Measurements from ENCODE around the gene KLF3. TPM values are rescaled to one million over a fixed set of nuclear protein-coding genes. Genes with fewer than 3 reads are reported as not detected.

KLF3 gene
- total RNA-seq, 2 donors from 2014 or later: 47.7 to 55.4 TPM

GRCh38 chr4:38716256-38716655, 52.3 kb downstream of the KLF3 start:
- intact Hi-C loops (cut with DNase I): no loop called here
- H3K4me1 ChIP-seq (replicated peaks): no peaks in the 10 kb centered on the region
- H3K4me3 ChIP-seq: no peak overlapping the region
- H3K27me3 ChIP-seq (replicated peaks; ENCODE audit: insufficient read depth): no peaks in the 10 kb centered on the region
- H3K36me3 ChIP-seq: no peaks in the 10 kb centered on the region
- TF ChIP-seq CTCF (IDR thresholded peaks at IDR 0.05) (no peak), POLR2A (IDR thresholded peaks at IDR 0.05) (no peak), POLR2AphosphoS5 (IDR thresholded peaks at IDR 0.05) (no peak)
- no peaks in the 10 kb centered on the region for H3K9me3 ChIP-seq
- 34% methylated on average over 3 of the region's 3 CpGs for WGBS
- no peak for DNase-seq (ENCODE audit: low spot score)
- H3K27ac ChIP-seq: no peak overlapping the region

DNA sequence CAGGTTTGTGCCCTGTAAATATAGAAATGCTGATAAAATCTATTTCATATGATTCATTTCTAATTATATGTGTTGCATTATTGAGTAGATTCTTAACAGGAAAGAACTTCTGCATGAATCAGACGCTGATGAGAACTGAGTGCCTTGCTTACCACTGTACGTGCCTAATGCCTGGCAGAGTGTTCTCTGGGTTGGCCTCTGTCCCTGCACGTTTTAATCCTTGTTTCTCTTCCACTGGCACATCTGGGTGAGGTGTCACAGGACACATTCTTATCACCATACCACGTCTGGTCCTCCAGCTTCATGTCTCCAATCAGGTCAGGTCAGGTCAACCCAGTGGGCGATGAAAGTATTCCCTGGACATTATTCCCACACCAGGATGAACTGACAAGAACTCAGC, 53.6 kb downstream of the KLF3 start:
- TF ChIP-seq POLR2A (IDR thresholded peaks at IDR 0.05) (no peak), CTCF (IDR thresholded peaks at IDR 0.05) (no peak), POLR2AphosphoS5 (IDR thresholded peaks at IDR 0.05) (no peak)
- Histone ChIP-seq H3K9me3 (no peaks in the 10 kb centered on the region), H3K27me3 (replicated peaks; ENCODE audit: insufficient read depth) (no peaks in the 10 kb centered on the region), H3K4me3 (no peak overlapping the region), H3K36me3 (no peaks in the 10 kb centered on the region), H3K27ac (no peak overlapping the region), H3K4me1 (replicated peaks) (no peaks in the 10 kb centered on the region)
- intact Hi-C loops (cut with DNase I): no loop called here
- DNase-seq (ENCODE audit: low spot score): no peak
- 50% methylated on average over 5 of the region's 5 CpGs for WGBS

- no peak for DNase-seq (ENCODE audit: low spot score)
- Histone ChIP-seq H3K27ac (no peak overlapping the region), H3K4me1 (replicated peaks) (no peaks in the 10 kb centered on the region), H3K36me3 (no peaks in the 10 kb centered on the region), H3K27me3 (replicated peaks; ENCODE audit: insufficient read depth) (no peaks in the 10 kb centered on the region), H3K9me3 (no peaks in the 10 kb centered on the region), H3K4me3 (no peak overlapping the region)
- intact Hi-C loops (cut with DNase I): no loop called here
- WGBS: 76% methylated on average over 4 of the region's 4 CpGs
- TF ChIP-seq POLR2AphosphoS5 (IDR thresholded peaks at IDR 0.05) (no peak), POLR2A (IDR thresholded peaks at IDR 0.05) (no peak), CTCF (IDR thresholded peaks at IDR 0.05) (no peak)
Measured at GRCh38 chr4:38723114-38723513, 59.1 kb downstream of the KLF3 start.

GRCh38 chr4:38723726-38724474, 59.9 kb downstream of the KLF3 start:
- Histone ChIP-seq H3K4me3 (no peak overlapping the region), H3K4me1 (replicated peaks) (no peaks in the 10 kb centered on the region), H3K27me3 (replicated peaks; ENCODE audit: insufficient read depth) (no peaks in the 10 kb centered on the region), H3K36me3 (no peaks in the 10 kb centered on the region), H3K27ac (no peak overlapping the region), H3K9me3 (no peaks in the 10 kb centered on the region)
- intact Hi-C loops (cut with DNase I): no loop called here
- TF ChIP-seq CTCF (IDR thresholded peaks at IDR 0.05) (no peak), POLR2A (IDR thresholded peaks at IDR 0.05) (no peak), POLR2AphosphoS5 (IDR thresholded peaks at IDR 0.05) (no peak)
- DNase-seq (ENCODE audit: low spot score): no peak
- WGBS: 62% methylated on average over 7 of the region's 7 CpGs

DNA sequence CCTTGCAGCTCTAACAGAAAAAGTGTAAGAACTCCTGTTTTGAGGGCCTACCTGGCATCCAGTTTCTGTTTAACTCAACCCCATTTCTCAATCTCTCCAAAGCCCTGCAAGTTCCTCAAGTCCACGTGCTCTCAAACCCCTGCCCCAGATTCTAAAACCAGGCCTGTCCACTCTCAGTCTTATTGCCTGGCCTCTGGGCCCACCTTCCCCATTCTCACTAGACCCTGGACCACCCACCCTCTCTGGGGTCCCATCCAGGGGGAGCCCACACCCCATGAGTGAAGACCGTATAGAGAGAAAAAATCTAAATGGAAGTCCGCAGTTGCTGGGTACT, 60.4 kb downstream of the KLF3 start:
- no peak for DNase-seq (ENCODE audit: low spot score)
- Histone ChIP-seq H3K36me3 (no peaks in the 10 kb centered on the region), H3K4me1 (replicated peaks) (no peaks in the 10 kb centered on the region), H3K27ac (no peak overlapping the region), H3K9me3 (no peaks in the 10 kb centered on the region), H3K4me3 (no peak overlapping the region), H3K27me3 (replicated peaks; ENCODE audit: insufficient read depth) (no peaks in the 10 kb centered on the region)
- intact Hi-C loops (cut with DNase I): no loop called here
- TF ChIP-seq POLR2A (IDR thresholded peaks at IDR 0.05): no peak
- no peak for TF ChIP-seq POLR2AphosphoS5 (IDR thresholded peaks at IDR 0.05)
- TF ChIP-seq CTCF (IDR thresholded peaks at IDR 0.05): no peak
- WGBS: 98% methylated on average over 3 of the region's 3 CpGs
